Breast epithelium (tissue), 4 donors: ENCODE data around the gene LONP1. TPM values are rescaled to one million over a fixed set of nuclear protein-coding genes. Genes with fewer than 3 reads are reported as not detected.
A peak's percentile ranks its signal among the peaks of the same experiment; 100 is the strongest.
"Not testable (repeated sequence)": the region's sequence is repeated elsewhere in the genome, so short reads cannot be mapped to it uniquely, and the experiment has no call there.

ENCODE experiments used
- DNase-seq, 2 donors: peaks; one replicate each; pipeline ENCODE4 v3.0.0-alpha.2; 2019; ENCODE audit warnings: low spot score in 2 of 2
- H3K27ac ChIP-seq, 2 donors: fragments of 200-600 bp; sonication (generic) in 1 of 2; one replicate each; pipeline ENCODE4 v1.5.1; 2016 to 2019; ENCODE audit warnings: mild to moderate bottlenecking in 1 of 2
- H3K27me3 ChIP-seq, 2 donors: fragments of 200-600 bp; sonication (generic) in 1 of 2; one replicate each; pipeline versions ENCODE4 v1.5.1 to v1.6.0; 2017 to 2019; ENCODE audit warnings: control low read depth in 1 of 2, mild to moderate bottlenecking in 1 of 2
- H3K36me3 ChIP-seq: fragments of 200-600 bp; one replicate; pipeline ENCODE4 v1.5.1; 2019
- H3K4me1 ChIP-seq, 2 donors: fragments of 200-600 bp; sonication (generic); one replicate each; pipeline ENCODE4 v1.5.1; 2016 to 2019; ENCODE audit warnings: control low read depth in 1 of 2
- H3K4me3 ChIP-seq, 3 donors: fragments of 200-600 bp; sonication (generic); 1 replicate in 2 of 3; 2 replicates in 1 of 3; pipeline ENCODE4 v1.5.1; 2016 to 2019; ENCODE audit warnings: mild to moderate bottlenecking in 3 of 3, moderate library complexity in 2 of 3
- H3K9me3 ChIP-seq, 2 donors: fragments of 200-600 bp; sonication (generic) in 1 of 2; one replicate each; pipeline ENCODE4 v1.5.1; 2016 to 2019; ENCODE audit warnings: control low read depth in 1 of 2
- CTCF ChIP-seq, 3 donors: fragments of 450-650 bp; IDR thresholded peaks; one replicate each; pipeline ENCODE4 v1.5.1; 2016 to 2017; ENCODE audit warnings: antibody characterized with exemption in 3 of 3, mild to moderate bottlenecking in 3 of 3, moderate library complexity in 3 of 3
- POLR2A ChIP-seq: fragments of 450-650 bp; IDR thresholded peaks from one replicate; pipeline ENCODE4 v1.6.1; 2016; ENCODE audit warnings: antibody characterized with exemption, mild to moderate bottlenecking, moderate library complexity
- POLR2AphosphoS5 ChIP-seq, 3 donors: sonication (generic); formaldehyde crosslinking; IDR thresholded peaks; one replicate each; pipeline ENCODE4 v1.6.1; 2017; ENCODE audit warnings: antibody characterized with exemption in 3 of 3
- intact Hi-C: fragments of 100-400 bp; cut with DNase I; formaldehyde crosslinking; loops from one replicate; pipeline ENCODE4 v1.15.1; 2023; ENCODE audit warnings: low total_unique reads
- total RNA-seq, 3 donors: library from RNA; depleted of rRNA; stranded (reverse); fragments of >200 nt; gene quantifications; one replicate each; pipeline ENCODE4 v1.1.0, GENCODE V29; 2016

LONP1 gene
- total RNA-seq, 3 donors from 2014 or later: 48.1 to 66.2 (median 60.6) TPM

GRCh38 chr19:5690955-5691821, 28.8 kb downstream of the LONP1 start:
- peak overlapping the region; percentile 81 to 99 (median 85) for H3K4me3 ChIP-seq
- H3K27me3 ChIP-seq: no peaks in the 10 kb centered on the region
- peaks cover 7 to 8% of the 10 kb centered on the region in 2 donors for H3K4me1 ChIP-seq
- peaks cover 10% of the 10 kb centered on the region for H3K36me3 ChIP-seq
- peak overlapping the region; percentile 97 for H3K27ac ChIP-seq
- H3K9me3 ChIP-seq: no peaks in the 10 kb centered on the region
- DNase-seq: peak; percentile 63 to 68
- TF ChIP-seq POLR2AphosphoS5 (IDR thresholded peaks at IDR 0.05) (peak in 1 of 3 donors; percentile 7), CTCF (IDR thresholded peaks at IDR 0.05) (no peak)
- intact Hi-C loops: loop anchor here (10.0 kb wide), 1 partner anchor 1054 kb away; no protein-coding TSS in a partner anchor

- intact Hi-C loops: loop anchor here (10.0 kb wide), 1 partner anchor 1054 kb away; no protein-coding TSS in a partner anchor
- Histone ChIP-seq H3K4me3 (peak within 1 kb of the TSS; percentile 81 to 99 (median 85)), H3K36me3 (peaks cover 8% of the 10 kb centered on the region), H3K9me3 (no peaks in the 10 kb centered on the region), H3K4me1 (peaks cover 7 to 8% of the 10 kb centered on the region in 2 donors), H3K27ac (peak within 1 kb of the TSS; percentile 97), H3K27me3 (no peaks in the 10 kb centered on the region)
- TF ChIP-seq POLR2A (peak; percentile 82), CTCF (IDR thresholded peaks at IDR 0.05) (peak; percentile 97 to 99 (median 98)), POLR2AphosphoS5 (IDR thresholded peaks at IDR 0.05) (peak; percentile 96 to 98 (median 97))
- peak; percentile 97 to 99 for DNase-seq
These were observed 29.6 kb downstream of the LONP1 start, which contains the start of gene RPL36 for GRCh38 chr19:5690125-5690954. Gene RPL36 (plus strand): TSS chr19:5690295. CDS start chr19:5690508, 213 bp downstream.

- intact Hi-C loops, H3K4me1 ChIP-seq, H3K9me3 ChIP-seq, DNase-seq, H3K27me3 ChIP-seq, H3K27ac ChIP-seq, H3K36me3 ChIP-seq: not testable (repeated sequence)
- H3K4me3 ChIP-seq: peak overlapping the region in 1 of 3 donors; percentile 65
These were observed 31.6 kb downstream of the LONP1 start for GRCh38 chr19:5688262-5688881.

- Histone ChIP-seq H3K36me3 (no peaks in the 10 kb centered on the region), H3K9me3 (no peaks in the 10 kb centered on the region), H3K4me3 (peak overlapping the region; percentile 51 to 78 (median 65)), H3K27me3 (no peaks in the 10 kb centered on the region), H3K27ac (peak overlapping the region; percentile 73 to 90), H3K4me1 (peaks cover 7 to 8% of the 10 kb centered on the region in 2 donors)
- intact Hi-C loops: no loop called here
- DNase-seq: no peak
- TF ChIP-seq POLR2AphosphoS5 (IDR thresholded peaks at IDR 0.05) (peak in 1 of 3 donors; percentile 3), CTCF (IDR thresholded peaks at IDR 0.05) (peak in 1 of 3 donors; percentile 4), POLR2A (no peak)
These were observed 32.4 kb downstream of the LONP1 start for GRCh38 chr19:5687360-5688198.
